ENCODE data around the gene TACSTD2.
A peak's percentile ranks its signal among the peaks of the same experiment; 100 is the strongest.
"Not testable (repeated sequence)": the region's sequence is repeated elsewhere in the genome, so short reads cannot be mapped to it uniquely, and the experiment has no call there.

The TACSTD2 gene, protein sequence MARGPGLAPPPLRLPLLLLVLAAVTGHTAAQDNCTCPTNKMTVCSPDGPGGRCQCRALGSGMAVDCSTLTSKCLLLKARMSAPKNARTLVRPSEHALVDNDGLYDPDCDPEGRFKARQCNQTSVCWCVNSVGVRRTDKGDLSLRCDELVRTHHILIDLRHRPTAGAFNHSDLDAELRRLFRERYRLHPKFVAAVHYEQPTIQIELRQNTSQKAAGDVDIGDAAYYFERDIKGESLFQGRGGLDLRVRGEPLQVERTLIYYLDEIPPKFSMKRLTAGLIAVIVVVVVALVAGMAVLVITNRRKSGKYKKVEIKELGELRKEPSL

DNA sequence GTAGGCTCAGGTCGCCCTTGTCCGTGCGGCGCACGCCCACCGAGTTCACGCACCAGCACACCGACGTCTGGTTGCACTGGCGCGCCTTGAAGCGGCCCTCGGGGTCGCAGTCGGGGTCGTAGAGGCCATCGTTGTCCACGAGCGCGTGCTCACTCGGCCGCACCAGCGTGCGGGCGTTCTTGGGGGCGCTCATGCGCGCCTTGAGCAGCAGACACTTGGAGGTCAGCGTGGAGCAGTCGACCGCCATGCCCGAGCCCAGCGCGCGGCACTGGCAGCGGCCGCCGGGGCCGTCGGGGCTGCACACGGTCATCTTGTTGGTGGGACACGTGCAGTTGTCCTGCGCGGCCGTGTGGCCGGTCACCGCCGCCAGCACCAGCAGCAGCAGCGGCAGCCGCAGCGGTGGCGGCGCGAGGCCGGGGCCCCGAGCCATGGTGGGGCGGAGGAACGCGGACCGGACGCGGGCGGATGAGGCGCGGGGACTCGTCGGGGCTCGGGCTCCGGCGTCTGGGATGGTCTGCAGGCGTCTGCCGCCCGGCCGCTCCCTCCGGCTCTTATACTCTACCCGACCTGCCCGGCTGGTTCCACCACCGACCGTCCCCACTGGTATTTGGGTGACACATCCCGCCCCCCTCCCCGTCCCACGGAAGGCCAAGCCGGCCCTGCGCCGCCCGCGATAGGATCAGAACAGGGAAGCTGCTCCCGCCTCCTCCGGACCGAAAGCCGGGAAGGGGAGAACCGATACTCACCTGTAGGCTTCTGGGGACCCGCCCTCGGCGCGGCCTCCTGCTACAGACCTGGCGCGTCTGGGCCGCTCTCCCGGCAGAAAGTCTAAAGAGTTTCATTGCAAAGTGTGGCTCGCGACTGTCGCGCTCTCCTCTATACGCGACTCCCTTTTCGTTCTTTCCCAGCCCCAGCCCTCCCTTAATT, at the start of gene TACSTD2:
TSS of gene TACSTD2 (minus strand) at position 526 of the 927 bp plus-strand sequence. CDS start at position 430, 96 bp downstream.
- Histone ChIP-seq H3K9me3 (ENCODE audit: control insufficient read depth, low read length) (no peaks in the 10 kb centered on the region), H3K4me3 (ENCODE audit: low read length) (peak within 1 kb of the TSS; percentile 39), H3K9ac (ENCODE audit: low read length) (peak within 1 kb of the TSS; percentile 89), H3K36me3 (ENCODE audit: control insufficient read depth, insufficient read depth, low read length) (no peaks in the 10 kb centered on the region), H3K27me3 (ENCODE audit: control insufficient read depth, insufficient read depth, low read length) (no peaks in the 10 kb centered on the region), H3K4me1 (ENCODE audit: control insufficient read depth, insufficient read depth, low read length) (peaks cover 32% of the 10 kb centered on the region)

DNA sequence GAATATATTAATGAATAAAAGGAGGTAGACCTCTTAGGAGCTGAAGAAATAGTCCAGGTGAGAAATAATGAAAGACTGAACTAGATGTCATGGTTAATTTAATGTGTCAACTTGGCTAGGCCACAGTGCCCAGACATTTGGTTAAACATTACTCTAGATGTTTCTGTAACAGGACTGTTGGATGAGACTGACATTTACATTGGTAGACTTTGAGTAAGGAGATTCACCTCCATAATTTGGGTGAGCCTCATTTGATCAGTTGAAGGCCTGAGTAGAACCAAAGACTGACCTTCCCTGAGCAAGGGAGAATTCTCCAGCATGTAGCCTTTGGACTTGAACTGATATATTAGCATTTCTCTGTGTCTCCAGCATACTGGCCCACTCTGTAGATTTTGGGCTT, 49.2 kb upstream of the TACSTD2 start:
- no peaks in the 10 kb centered on the region for H3K9me3 ChIP-seq (ENCODE audit: control insufficient read depth, low read length)
- H3K4me3 ChIP-seq (ENCODE audit: low read length) = no peak overlapping the region
- H3K4me1 ChIP-seq (ENCODE audit: control insufficient read depth, insufficient read depth, low read length) = peaks cover 4% of the 10 kb centered on the region
- H3K36me3 ChIP-seq (ENCODE audit: control insufficient read depth, insufficient read depth, low read length) = no peaks in the 10 kb centered on the region
- no peak overlapping the region for H3K9ac ChIP-seq (ENCODE audit: low read length)
- no peaks in the 10 kb centered on the region for H3K27me3 ChIP-seq (ENCODE audit: control insufficient read depth, insufficient read depth, low read length)

DNA sequence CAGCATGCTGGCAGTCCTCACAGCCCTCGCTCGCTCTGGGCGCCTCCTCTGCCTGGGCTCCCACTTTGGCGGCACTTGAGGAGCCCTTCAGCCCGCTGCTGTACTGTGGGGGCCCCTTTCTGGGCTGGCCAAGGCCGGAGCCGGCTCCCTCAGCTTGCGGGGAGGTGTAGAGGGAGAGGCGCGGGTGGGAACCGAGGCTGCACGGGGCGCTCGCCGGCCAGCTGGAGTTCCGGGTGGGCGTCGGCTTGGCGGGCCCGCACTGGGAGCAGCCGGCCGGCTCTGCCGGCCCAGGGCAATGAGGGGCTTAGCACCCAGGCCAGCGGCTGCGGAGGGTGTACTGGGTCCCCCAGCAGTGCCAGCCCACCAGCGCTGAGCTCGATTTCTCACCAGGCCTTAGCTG, 46.2 kb upstream of the TACSTD2 start:
- H3K9me3 ChIP-seq (ENCODE audit: control insufficient read depth, low read length); H3K9ac ChIP-seq (ENCODE audit: low read length); H3K27me3 ChIP-seq (ENCODE audit: control insufficient read depth, insufficient read depth, low read length); H3K4me3 ChIP-seq (ENCODE audit: low read length); H3K36me3 ChIP-seq (ENCODE audit: control insufficient read depth, insufficient read depth, low read length): not testable (repeated sequence)
- H3K4me1 ChIP-seq (ENCODE audit: control insufficient read depth, insufficient read depth, low read length) = peaks cover 35% of the 10 kb centered on the region

DNA sequence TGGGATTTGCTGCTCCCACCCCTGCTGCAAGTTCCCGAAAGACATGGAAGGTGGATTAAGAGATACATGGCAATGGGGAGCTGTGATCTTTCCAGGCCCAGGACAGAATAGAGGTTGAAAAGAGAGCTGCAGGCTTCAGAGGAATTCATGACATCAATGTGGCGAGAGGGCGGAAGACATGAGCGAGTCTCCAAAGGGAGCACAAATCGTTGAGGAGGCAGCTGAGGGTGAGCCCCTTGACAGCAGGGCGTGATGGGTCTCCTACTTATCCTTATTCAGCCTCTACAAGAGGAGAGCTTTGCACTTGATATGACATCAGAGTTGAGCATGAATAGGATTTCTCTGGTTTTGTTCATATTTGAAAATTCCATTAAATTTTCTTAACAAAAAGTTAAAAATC, 45.5 kb upstream of the TACSTD2 start:
- Histone ChIP-seq H3K27me3 (ENCODE audit: control insufficient read depth, insufficient read depth, low read length) (no peaks in the 10 kb centered on the region), H3K4me3 (ENCODE audit: low read length) (no peak overlapping the region), H3K9ac (ENCODE audit: low read length) (no peak overlapping the region), H3K9me3 (ENCODE audit: control insufficient read depth, low read length) (no peaks in the 10 kb centered on the region), H3K36me3 (ENCODE audit: control insufficient read depth, insufficient read depth, low read length) (no peaks in the 10 kb centered on the region), H3K4me1 (ENCODE audit: control insufficient read depth, insufficient read depth, low read length) (peaks cover 42% of the 10 kb centered on the region)

DNA sequence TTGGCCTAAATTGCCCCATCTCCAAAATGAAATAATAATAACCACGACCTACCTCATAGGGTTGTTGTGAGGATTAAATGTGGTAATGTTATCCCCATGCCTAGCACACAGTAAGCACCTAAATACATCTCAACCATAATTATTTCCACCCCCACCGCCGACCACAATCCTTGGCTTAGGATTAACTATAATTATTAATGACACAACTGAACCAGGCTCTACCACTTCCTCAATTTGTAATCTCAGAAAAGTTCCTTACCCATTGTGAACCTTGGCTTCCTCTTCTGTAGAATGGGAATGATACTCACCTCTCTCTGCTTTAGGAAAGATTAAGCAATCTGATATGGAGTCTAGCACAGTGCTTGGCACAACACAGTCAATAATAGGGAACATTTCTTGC, 44.3 kb upstream of the TACSTD2 start:
- Histone ChIP-seq H3K4me3 (ENCODE audit: low read length) (no peak overlapping the region), H3K9me3 (ENCODE audit: control insufficient read depth, low read length) (no peaks in the 10 kb centered on the region), H3K36me3 (ENCODE audit: control insufficient read depth, insufficient read depth, low read length) (no peaks in the 10 kb centered on the region), H3K27me3 (ENCODE audit: control insufficient read depth, insufficient read depth, low read length) (no peaks in the 10 kb centered on the region), H3K4me1 (ENCODE audit: control insufficient read depth, insufficient read depth, low read length) (peaks cover 43% of the 10 kb centered on the region), H3K9ac (ENCODE audit: low read length) (no peak overlapping the region)

DNA sequence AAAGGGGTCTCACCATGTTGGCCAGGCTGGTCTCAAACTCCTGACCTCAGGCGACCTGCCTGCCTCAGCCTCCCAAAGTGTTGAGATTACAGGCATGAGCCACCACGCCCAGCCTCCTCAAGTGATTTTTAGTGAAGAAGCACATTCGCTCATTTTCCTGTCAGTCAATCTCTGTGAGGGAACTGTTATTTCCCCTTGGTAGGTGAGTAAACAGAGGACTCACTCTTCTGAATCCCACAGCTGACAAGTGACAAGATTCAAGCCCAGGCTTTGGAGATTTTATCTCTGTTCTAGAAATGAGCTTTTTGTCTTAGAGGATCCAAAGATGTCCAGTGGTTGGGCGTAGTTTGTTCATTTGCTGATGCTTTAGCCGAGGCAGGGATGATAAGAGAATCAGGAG, 43.9 kb upstream of the TACSTD2 start:
- H3K4me1 ChIP-seq (ENCODE audit: control insufficient read depth, insufficient read depth, low read length) = peaks cover 43% of the 10 kb centered on the region
- H3K27me3 ChIP-seq (ENCODE audit: control insufficient read depth, insufficient read depth, low read length) = no peaks in the 10 kb centered on the region
- H3K9ac ChIP-seq (ENCODE audit: low read length) = peak overlapping the region; percentile 56
- no peak overlapping the region for H3K4me3 ChIP-seq (ENCODE audit: low read length)
- no peaks in the 10 kb centered on the region for H3K36me3 ChIP-seq (ENCODE audit: control insufficient read depth, insufficient read depth, low read length)
- H3K9me3 ChIP-seq (ENCODE audit: control insufficient read depth, low read length) = no peaks in the 10 kb centered on the region

DNA sequence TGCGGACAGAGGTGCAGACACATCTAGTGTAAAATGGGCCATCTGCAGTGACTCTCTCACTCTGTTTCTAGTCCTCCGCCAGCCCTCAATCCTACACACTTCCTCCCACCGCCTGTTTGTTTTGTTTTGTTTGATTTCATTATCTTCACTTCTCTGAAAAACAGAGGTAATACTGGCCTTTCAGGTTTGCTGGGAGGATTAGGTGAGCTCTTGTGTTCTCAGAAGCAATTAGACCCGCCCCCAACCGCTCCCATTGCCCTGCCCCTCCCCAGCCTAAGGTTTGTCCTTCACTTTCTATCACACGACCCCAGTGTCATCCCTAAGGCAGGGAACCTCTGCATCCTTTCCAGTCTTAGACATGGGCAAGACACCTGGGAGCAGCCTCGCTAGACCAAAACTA, 43.2 kb upstream of the TACSTD2 start:
- Histone ChIP-seq H3K9ac (ENCODE audit: low read length) (peak overlapping the region; percentile 56), H3K36me3 (ENCODE audit: control insufficient read depth, insufficient read depth, low read length) (no peaks in the 10 kb centered on the region), H3K27me3 (ENCODE audit: control insufficient read depth, insufficient read depth, low read length) (no peaks in the 10 kb centered on the region), H3K4me1 (ENCODE audit: control insufficient read depth, insufficient read depth, low read length) (peaks cover 43% of the 10 kb centered on the region), H3K9me3 (ENCODE audit: control insufficient read depth, low read length) (no peaks in the 10 kb centered on the region), H3K4me3 (ENCODE audit: low read length) (no peak overlapping the region)

DNA sequence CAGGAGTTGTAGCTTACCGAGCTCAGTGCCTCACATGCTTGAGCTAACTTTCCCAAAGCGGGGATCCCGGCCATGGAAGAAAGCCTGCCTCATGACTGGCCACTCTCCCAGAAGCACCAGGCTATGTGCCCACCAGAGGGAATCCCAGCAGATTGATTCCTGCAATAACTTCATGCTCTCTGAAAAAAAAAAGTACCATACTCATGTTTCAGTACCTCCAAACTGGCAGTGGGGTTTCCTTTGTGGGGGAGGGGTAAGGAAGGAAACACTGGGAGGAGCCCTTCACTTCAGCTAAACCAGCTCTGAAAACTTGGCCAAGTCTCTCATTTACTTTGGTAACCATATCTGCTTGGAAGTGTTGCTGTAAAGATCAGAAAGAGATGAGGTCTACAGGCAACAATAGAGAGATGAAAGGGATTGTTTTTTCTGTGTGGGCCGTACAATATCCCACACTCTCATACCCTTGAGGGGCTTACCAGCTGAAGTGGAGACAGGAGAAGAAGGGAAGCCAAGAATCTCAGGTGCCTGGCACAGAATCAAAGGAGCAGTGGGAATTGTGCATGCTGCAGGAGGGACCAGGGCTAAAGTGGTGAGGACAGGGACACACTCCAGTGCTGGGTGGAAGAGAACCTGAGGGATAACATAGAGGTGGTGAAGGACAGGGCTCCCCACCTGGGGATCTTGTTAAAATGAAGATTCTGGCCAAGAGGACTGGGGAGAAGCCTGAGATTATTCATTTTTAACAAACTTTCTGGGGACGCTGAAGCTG, 42.4 kb upstream of the TACSTD2 start:
- no peaks in the 10 kb centered on the region for H3K27me3 ChIP-seq (ENCODE audit: control insufficient read depth, insufficient read depth, low read length)
- no peaks in the 10 kb centered on the region for H3K9me3 ChIP-seq (ENCODE audit: control insufficient read depth, low read length)
- peak overlapping the region; percentile 56 for H3K9ac ChIP-seq (ENCODE audit: low read length)
- H3K4me3 ChIP-seq (ENCODE audit: low read length) = no peak overlapping the region
- H3K36me3 ChIP-seq (ENCODE audit: control insufficient read depth, insufficient read depth, low read length) = no peaks in the 10 kb centered on the region
- H3K4me1 ChIP-seq (ENCODE audit: control insufficient read depth, insufficient read depth, low read length) = peaks cover 43% of the 10 kb centered on the region

DNA sequence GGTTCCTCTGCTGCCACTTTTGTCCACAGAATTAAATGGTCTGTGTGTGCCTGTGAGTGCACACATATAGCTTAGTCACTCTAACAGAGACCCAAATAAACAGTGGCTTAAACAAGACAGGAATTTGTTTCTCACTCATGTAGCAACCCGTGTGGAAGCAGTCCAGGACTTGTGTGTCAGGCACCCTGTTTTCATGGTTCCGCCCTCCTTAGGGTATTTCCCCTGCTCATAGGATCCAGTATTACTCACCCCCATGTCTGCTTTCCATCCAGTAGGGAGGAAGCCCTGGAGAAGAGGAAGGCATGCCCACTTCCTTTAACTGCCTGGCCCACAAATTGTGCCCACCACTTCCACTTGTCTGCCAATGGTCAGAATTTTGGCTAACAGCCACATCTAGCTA, 41.3 kb upstream of the TACSTD2 start:
- Histone ChIP-seq H3K27me3 (ENCODE audit: control insufficient read depth, insufficient read depth, low read length) (no peaks in the 10 kb centered on the region), H3K9ac (ENCODE audit: low read length) (peak overlapping the region; percentile 13), H3K9me3 (ENCODE audit: control insufficient read depth, low read length) (no peaks in the 10 kb centered on the region), H3K36me3 (ENCODE audit: control insufficient read depth, insufficient read depth, low read length) (no peaks in the 10 kb centered on the region), H3K4me1 (ENCODE audit: control insufficient read depth, insufficient read depth, low read length) (peaks cover 43% of the 10 kb centered on the region), H3K4me3 (ENCODE audit: low read length) (no peak overlapping the region)

DNA sequence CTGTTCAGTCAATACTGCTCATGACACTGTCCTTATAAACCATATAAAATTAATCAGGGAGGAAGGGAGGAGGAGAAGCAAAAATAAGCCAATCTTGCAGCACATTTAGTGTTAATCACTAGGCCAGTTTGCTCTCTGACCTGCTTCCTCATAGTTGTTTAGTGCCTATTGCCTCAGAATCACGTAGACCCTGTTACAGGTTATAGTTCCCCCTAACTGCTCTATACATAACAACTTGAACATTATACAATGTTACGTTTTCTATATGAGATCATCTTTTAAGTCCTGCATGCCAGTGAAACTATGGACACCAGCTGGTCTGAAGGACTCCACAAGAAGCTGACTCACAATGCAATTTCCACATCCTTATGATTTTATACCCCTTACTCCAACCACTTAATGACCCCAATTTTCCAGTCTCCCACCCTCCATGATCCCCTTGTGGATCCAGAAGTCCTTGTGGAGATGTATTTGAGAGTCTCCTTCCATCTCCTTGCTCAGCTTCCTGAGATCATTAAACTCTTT, 34.9 kb upstream of the TACSTD2 start:
- Histone ChIP-seq H3K9ac (ENCODE audit: low read length) (no peak overlapping the region), H3K4me3 (ENCODE audit: low read length) (no peak overlapping the region), H3K4me1 (ENCODE audit: control insufficient read depth, insufficient read depth, low read length) (peaks cover 13% of the 10 kb centered on the region), H3K9me3 (ENCODE audit: control insufficient read depth, low read length) (no peaks in the 10 kb centered on the region), H3K27me3 (ENCODE audit: control insufficient read depth, insufficient read depth, low read length) (no peaks in the 10 kb centered on the region), H3K36me3 (ENCODE audit: control insufficient read depth, insufficient read depth, low read length) (no peaks in the 10 kb centered on the region)

DNA sequence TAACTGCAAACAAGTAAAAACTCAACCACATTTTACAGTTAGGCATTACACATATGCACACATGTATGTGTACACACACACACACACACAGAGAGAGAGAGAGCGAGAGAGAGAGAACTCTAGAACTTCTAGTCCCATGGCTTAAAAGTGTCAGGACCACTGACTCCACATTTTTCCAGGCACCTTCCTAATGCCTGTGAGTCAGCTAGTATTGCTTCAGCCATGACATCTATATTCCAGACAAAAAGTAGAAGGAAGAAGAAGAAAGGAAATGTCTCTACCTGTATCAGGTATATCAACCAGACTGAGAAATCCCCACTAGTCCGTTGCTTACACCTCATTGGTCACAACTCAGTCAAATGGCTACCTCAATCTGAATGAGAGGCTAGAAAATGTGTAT, 31.9 kb upstream of the TACSTD2 start:
- peaks cover 13% of the 10 kb centered on the region for H3K4me1 ChIP-seq (ENCODE audit: control insufficient read depth, insufficient read depth, low read length)
- H3K9me3 ChIP-seq (ENCODE audit: control insufficient read depth, low read length) = no peaks in the 10 kb centered on the region
- no peak overlapping the region for H3K4me3 ChIP-seq (ENCODE audit: low read length)
- no peaks in the 10 kb centered on the region for H3K27me3 ChIP-seq (ENCODE audit: control insufficient read depth, insufficient read depth, low read length)
- H3K36me3 ChIP-seq (ENCODE audit: control insufficient read depth, insufficient read depth, low read length) = no peaks in the 10 kb centered on the region
- H3K9ac ChIP-seq (ENCODE audit: low read length) = no peak overlapping the region
